ENCODE results near the gene AKNAD1. TPM values are rescaled to one million over a fixed set of nuclear protein-coding genes. Genes with fewer than 3 reads are reported as not detected.
"Not testable (repeated sequence)": the region's sequence is repeated elsewhere in the genome, so short reads cannot be mapped to it uniquely, and the experiment has no call there.

Gene AKNAD1
- total and polyA plus RNA-seq, 2 experiments from 2014 or later, result not detected

DNA sequence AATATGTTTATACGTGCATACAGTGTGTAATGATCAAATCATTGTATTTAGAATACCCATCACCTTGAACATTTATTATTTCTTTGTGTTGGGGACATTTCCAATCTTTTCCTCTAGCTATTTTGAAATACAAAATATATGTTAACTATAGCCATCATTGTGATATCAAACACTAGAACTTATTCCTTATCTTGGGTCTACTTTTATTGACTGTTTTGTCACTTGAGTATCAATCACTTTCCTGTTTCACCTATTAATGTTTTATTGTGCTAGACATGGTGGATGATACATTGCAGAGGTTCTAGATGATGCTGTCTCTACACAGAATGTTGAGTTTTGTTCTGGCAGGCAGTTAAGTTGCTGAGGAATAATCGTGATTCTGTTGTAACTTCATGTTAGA lies 64.5 kb downstream of the AKNAD1 start:
- Histone ChIP-seq H3K4me2 (ENCODE audit: unreplicated experiment) (no peak overlapping the region), H3F3A (ENCODE audit: insufficient read depth) (no peaks in the 10 kb centered on the region; the same call in 1 of the 2 replicates), H3K27ac (no peak overlapping the region), H3K4me1 (ENCODE audit: insufficient read depth) (no peaks in the 10 kb centered on the region), H3K27me3 (replicated peaks; ENCODE audit: insufficient read depth) (no peaks in the 10 kb centered on the region), H3K79me2 (ENCODE audit: insufficient read depth) (no peaks in the 10 kb centered on the region), H2AFZ (no peak overlapping the region), H3K36me3 (ENCODE audit: low read depth) (peaks cover 61% of the 10 kb centered on the region), H3K9me2 (ENCODE audit: insufficient read depth) (no peaks in the 10 kb centered on the region), H3K4me3 (no peak overlapping the region), H3K9me3 (ENCODE audit: low read depth) (no peaks in the 10 kb centered on the region), H3K9ac (no peak overlapping the region), H4K20me1 (ENCODE audit: insufficient read depth) (no peaks in the 10 kb centered on the region)
- no peak for TF ChIP-seq EZH2phosphoT487 (IDR thresholded peaks at IDR 0.05; ENCODE audit: insufficient read depth, low read depth)
- TF ChIP-seq EZH2 (IDR thresholded peaks at IDR 0.05; ENCODE audit: insufficient read depth, poor library complexity, severe bottlenecking), result no peak
- in situ Hi-C loops (cut with MboI), result no loop called here
- 99 to 100% methylated on average over 2 of the region's 2 CpGs for WGBS, 2 experiments (ENCODE audit: low coverage in 1 of 2, low lambda C conversion rate in 2 of 2, missing lambda C conversion rate in 2 of 2)
- no peak for DNase-seq

DNA sequence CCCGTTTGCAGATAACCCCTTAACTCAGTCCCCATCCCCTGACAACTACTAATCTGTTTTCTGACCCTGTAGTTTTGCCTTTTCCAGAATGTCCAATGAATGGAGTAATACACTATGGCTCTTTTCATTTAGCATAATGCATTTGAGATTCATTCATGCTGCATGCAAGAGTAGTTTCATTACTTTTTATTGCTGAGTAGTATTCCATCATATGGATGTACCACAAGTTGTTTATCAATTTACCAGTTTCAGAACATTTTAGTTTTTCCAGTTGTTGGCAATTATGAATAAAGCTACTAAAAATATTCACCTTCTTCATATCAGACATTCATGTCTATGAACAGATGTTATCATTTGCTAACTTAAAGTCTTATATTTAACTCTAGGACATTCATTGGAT lies 65.1 kb downstream of the AKNAD1 start:
- H3K4me1 ChIP-seq (ENCODE audit: insufficient read depth), result no peaks in the 10 kb centered on the region
- no peak for TF ChIP-seq EZH2phosphoT487 (IDR thresholded peaks at IDR 0.05; ENCODE audit: insufficient read depth, low read depth)
- no peak for TF ChIP-seq EZH2 (IDR thresholded peaks at IDR 0.05; ENCODE audit: insufficient read depth, poor library complexity, severe bottlenecking)
- WGBS, 2 experiments (ENCODE audit: low coverage in 1 of 2, low lambda C conversion rate in 2 of 2, missing lambda C conversion rate in 2 of 2), result 97% methylated on average over 1 of the region's 1 CpG
- no peak for DNase-seq
- H4K20me1 ChIP-seq (ENCODE audit: insufficient read depth), result no peaks in the 10 kb centered on the region
- H2AFZ ChIP-seq, result no peak overlapping the region
- no peaks in the 10 kb centered on the region for H3K9me2 ChIP-seq (ENCODE audit: insufficient read depth)
- no peak overlapping the region for H3K4me2 ChIP-seq (ENCODE audit: unreplicated experiment)
- H3K4me3 ChIP-seq, result no peak overlapping the region
- no peak overlapping the region for H3K9ac ChIP-seq
- in situ Hi-C loops (cut with MboI), result no loop called here
- no peak overlapping the region for H3K27ac ChIP-seq
- H3K79me2 ChIP-seq (ENCODE audit: insufficient read depth), result no peaks in the 10 kb centered on the region
- H3F3A ChIP-seq (ENCODE audit: insufficient read depth), result no peaks in the 10 kb centered on the region; the same call in 1 of the 2 replicates
- H3K9me3 ChIP-seq (ENCODE audit: low read depth), result no peaks in the 10 kb centered on the region
- H3K36me3 ChIP-seq (ENCODE audit: low read depth), result peaks cover 59% of the 10 kb centered on the region
- no peaks in the 10 kb centered on the region for H3K27me3 ChIP-seq (replicated peaks; ENCODE audit: insufficient read depth)

DNA sequence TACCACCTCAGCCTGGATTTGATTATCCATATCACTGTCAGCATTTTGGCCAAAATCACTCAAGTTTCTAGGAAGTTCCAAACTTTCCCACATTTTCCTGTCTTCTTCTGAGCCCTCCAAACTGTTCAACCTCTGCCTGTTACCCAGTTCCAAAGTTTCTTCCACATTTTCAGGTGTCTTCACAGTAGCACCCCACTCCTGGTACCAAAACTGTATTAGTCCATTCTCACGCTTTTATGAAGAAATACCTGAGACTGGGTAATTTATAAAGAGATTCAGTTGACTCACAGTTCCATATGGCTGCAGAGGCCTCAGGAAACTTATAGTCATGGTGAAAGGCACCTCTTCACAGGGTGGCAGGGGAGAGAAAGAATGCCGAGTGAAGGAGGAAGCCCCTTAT lies 71.0 kb downstream of the AKNAD1 start:
- no peak for DNase-seq
- H3K4me3 ChIP-seq, result no peak overlapping the region
- H3K9ac ChIP-seq, result no peak overlapping the region
- H4K20me1 ChIP-seq (ENCODE audit: insufficient read depth), result no peaks in the 10 kb centered on the region
- H3K36me3 ChIP-seq (ENCODE audit: low read depth), result peaks cover 57% of the 10 kb centered on the region
- H3K9me3 ChIP-seq (ENCODE audit: low read depth), result peaks cover 3% of the 10 kb centered on the region
- no peak for TF ChIP-seq EZH2phosphoT487 (IDR thresholded peaks at IDR 0.05; ENCODE audit: insufficient read depth, low read depth)
- no peak for TF ChIP-seq EZH2 (IDR thresholded peaks at IDR 0.05; ENCODE audit: insufficient read depth, poor library complexity, severe bottlenecking)
- H3K27ac ChIP-seq, result no peak overlapping the region
- no peaks in the 10 kb centered on the region for H3F3A ChIP-seq (ENCODE audit: insufficient read depth)
- H3K79me2 ChIP-seq (ENCODE audit: insufficient read depth), result no peaks in the 10 kb centered on the region
- no peaks in the 10 kb centered on the region for H3K27me3 ChIP-seq (replicated peaks; ENCODE audit: insufficient read depth)
- H2AFZ ChIP-seq, result no peak overlapping the region
- no peaks in the 10 kb centered on the region for H3K4me1 ChIP-seq (ENCODE audit: insufficient read depth)
- H3K9me2 ChIP-seq (ENCODE audit: insufficient read depth), result no peaks in the 10 kb centered on the region
- WGBS, 2 experiments (ENCODE audit: low coverage in 1 of 2, low lambda C conversion rate in 2 of 2, missing lambda C conversion rate in 2 of 2), result 95 to 99% methylated on average over 2 of the region's 2 CpGs
- H3K4me2 ChIP-seq (ENCODE audit: unreplicated experiment), result no peak overlapping the region
- in situ Hi-C loops (cut with MboI), result no loop called here

DNA sequence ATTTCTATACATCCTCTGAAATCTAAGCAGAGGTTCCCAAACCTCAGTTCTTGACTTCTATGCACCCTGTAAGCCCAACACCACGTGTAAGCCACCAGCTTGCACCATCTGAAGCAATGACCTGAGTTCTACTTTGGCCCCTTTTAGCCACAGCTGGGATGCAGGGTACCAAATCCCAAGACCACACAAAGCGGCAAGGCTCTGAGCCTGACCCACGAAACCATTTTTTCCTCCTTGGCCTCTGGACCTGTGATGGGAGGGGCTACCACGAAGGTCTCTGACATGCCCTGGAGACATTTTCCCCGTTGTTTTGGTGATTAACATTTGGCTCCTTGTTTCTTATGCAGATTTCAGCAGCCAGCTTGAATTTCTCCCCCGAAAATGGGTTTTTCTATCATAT lies 71.6 kb downstream of the AKNAD1 start:
- H3K36me3 ChIP-seq (ENCODE audit: low read depth), result peaks cover 54% of the 10 kb centered on the region
- no peak overlapping the region for H3K4me3 ChIP-seq
- no peaks in the 10 kb centered on the region for H3K4me1 ChIP-seq (ENCODE audit: insufficient read depth)
- H3K4me2 ChIP-seq (ENCODE audit: unreplicated experiment), result no peak overlapping the region
- no peak overlapping the region for H3K27ac ChIP-seq
- in situ Hi-C loops (cut with MboI), result no loop called here
- H3K9me2 ChIP-seq (ENCODE audit: insufficient read depth), result no peaks in the 10 kb centered on the region
- no peaks in the 10 kb centered on the region for H3K27me3 ChIP-seq (replicated peaks; ENCODE audit: insufficient read depth)
- no peak overlapping the region for H2AFZ ChIP-seq
- no peak for DNase-seq
- no peaks in the 10 kb centered on the region for H3F3A ChIP-seq (ENCODE audit: insufficient read depth)
- 95 to 96% methylated on average over 6 of the region's 6 CpGs for WGBS, 2 experiments (ENCODE audit: low coverage in 1 of 2, low lambda C conversion rate in 2 of 2, missing lambda C conversion rate in 2 of 2)
- no peak overlapping the region for H3K9ac ChIP-seq
- H4K20me1 ChIP-seq (ENCODE audit: insufficient read depth), result no peaks in the 10 kb centered on the region
- H3K79me2 ChIP-seq (ENCODE audit: insufficient read depth), result no peaks in the 10 kb centered on the region
- H3K9me3 ChIP-seq (ENCODE audit: low read depth), result peaks cover 3% of the 10 kb centered on the region
- TF ChIP-seq EZH2phosphoT487 (IDR thresholded peaks at IDR 0.05; ENCODE audit: insufficient read depth, low read depth), result no peak
- TF ChIP-seq EZH2 (IDR thresholded peaks at IDR 0.05; ENCODE audit: insufficient read depth, poor library complexity, severe bottlenecking), result no peak

DNA sequence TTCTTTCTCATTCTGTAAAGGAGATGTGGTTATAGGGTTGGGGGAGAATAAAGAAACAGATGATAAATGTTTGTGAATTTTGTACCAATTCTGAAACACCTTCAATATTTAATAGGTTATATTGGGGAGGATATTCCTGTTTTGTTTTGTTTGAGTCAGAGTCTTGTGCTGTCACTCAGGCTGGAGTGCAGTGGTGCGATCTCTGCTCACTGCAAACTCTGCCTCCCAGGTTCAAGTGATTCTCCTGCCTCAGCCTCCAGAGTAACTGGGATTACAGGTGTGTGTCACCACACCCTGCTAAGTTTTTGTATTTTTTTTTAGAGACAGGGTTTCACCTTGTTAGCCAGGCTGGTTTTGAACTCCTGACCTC lies 75.3 kb downstream of the AKNAD1 start:
- H2AFZ ChIP-seq; DNase-seq; H3K4me3 ChIP-seq; in situ Hi-C loops (cut with MboI); H3K4me1 ChIP-seq (ENCODE audit: insufficient read depth); H3K27ac ChIP-seq; H3F3A ChIP-seq (ENCODE audit: insufficient read depth); H3K9me2 ChIP-seq (ENCODE audit: insufficient read depth); H3K27me3 ChIP-seq (replicated peaks; ENCODE audit: insufficient read depth); H4K20me1 ChIP-seq (ENCODE audit: insufficient read depth); H3K79me2 ChIP-seq (ENCODE audit: insufficient read depth); H3K4me2 ChIP-seq (ENCODE audit: unreplicated experiment); H3K9ac ChIP-seq; H3K9me3 ChIP-seq (ENCODE audit: low read depth): not testable (repeated sequence)
- peaks cover 70% of the 10 kb centered on the region for H3K36me3 ChIP-seq (ENCODE audit: low read depth)
- WGBS, 2 experiments (ENCODE audit: low coverage in 1 of 2, low lambda C conversion rate in 2 of 2, missing lambda C conversion rate in 2 of 2), result 82% methylated on average over 1 of the region's 1 CpG

All from GM23248 (cell line).